Measurements from ENCODE around the gene LAYN. TPM values are rescaled to one million over a fixed set of nuclear protein-coding genes. Genes with fewer than 3 reads are reported as not detected.

LAYN gene
- total and polyA plus RNA-seq, 9 of the 15 experiments (the other 6 are each of a cell fraction or from before 2014, with no cell fraction given), result not detected

DNA sequence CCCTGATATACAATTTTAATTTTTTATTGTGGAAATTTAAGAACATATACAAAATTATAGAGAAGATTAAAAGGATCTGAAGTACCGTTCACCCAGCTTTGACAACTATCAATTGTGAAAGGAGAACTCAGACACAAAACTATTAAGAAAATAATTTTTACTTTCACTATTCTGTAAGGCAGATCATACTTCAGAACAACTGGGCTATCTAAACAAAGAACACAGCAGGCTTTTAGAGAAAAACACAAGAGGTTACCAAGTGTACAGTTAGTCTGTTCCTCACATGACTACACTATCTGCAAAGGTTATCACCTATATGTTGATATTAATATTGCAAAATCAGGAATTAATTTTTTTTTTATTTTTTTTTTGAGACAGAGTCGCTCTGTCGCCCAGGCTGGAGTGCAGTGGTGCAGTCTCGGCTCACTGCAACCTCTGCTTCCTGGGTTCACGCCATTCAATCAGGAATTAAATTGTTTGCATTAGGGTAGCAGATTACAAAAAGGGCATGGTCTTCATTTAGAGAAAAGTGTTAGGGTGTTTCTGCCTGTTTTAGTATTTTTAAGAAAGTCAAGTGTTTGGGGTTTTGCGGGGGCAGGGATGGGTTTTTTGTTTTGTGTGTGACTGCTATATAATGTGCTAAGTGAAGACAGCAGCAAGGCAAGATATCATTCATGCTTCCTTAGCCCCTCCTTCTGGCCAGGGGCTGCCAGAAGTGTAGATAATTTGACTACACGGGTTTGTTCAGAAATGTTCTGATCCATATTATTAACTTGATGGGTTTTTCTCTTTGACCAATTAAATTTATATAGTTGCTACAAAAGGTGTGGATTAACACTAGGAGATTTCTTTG, 34.1 kb downstream of the LAYN start (continued):
- TF ChIP-seq, protein P1, sequence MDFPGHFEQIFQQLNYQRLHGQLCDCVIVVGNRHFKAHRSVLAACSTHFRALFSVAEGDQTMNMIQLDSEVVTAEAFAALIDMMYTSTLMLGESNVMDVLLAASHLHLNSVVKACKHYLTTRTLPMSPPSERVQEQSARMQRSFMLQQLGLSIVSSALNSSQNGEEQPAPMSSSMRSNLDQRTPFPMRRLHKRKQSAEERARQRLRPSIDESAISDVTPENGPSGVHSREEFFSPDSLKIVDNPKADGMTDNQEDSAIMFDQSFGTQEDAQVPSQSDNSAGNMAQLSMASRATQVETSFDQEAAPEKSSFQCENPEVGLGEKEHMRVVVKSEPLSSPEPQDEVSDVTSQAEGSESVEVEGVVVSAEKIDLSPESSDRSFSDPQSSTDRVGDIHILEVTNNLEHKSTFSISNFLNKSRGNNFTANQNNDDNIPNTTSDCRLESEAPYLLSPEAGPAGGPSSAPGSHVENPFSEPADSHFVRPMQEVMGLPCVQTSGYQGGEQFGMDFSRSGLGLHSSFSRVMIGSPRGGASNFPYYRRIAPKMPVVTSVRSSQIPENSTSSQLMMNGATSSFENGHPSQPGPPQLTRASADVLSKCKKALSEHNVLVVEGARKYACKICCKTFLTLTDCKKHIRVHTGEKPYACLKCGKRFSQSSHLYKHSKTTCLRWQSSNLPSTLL (IDR thresholded peaks at IDR 0.05), result no peak
- TF ChIP-seq MEIS2 (IDR thresholded peaks at IDR 0.05; ENCODE audit: partially characterized antibody), result peak; percentile 11

DNA sequence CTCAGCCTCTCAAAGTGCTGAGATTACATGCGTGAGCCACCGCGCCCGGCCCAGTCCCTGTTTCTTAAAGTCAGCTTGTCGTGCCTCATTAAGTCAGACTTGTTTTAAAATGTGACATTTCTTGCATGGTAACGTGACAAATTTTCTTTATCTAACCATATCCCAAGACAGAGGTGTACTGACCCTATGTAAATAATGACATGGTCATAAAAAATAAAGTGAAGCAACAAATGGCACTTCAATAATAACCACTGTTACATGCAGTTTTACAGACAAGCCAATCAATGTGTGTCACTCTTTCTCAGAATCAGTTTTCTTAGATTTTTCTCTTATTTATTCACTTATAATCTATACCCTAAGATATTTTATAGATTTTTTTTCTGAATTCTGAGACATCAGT, 35.2 kb downstream of the LAYN start:
- Histone ChIP-seq H3K4me2 (ENCODE audit: insufficient read depth, low read length) (no peak overlapping the region), H3K4me1 (replicated peaks in 1 of 2; ENCODE audit: control insufficient read depth in 2 of 2, insufficient read depth in 2 of 2, low read length in 2 of 2) (peaks cover 0 to 5% of the 10 kb centered on the region in 2 experiments; a peak in 1 of 5 replicates), H3K36me3 (ENCODE audit: control insufficient read depth, insufficient read depth, low read length) (no peaks in the 10 kb centered on the region), H3K9me1 (ENCODE audit: control insufficient read depth, insufficient read depth, low read length) (no peaks in the 10 kb centered on the region), H3K27ac (ENCODE audit: extremely low read depth, low read depth, low read length) (no peak overlapping the region), H2AFZ (ENCODE audit: low read depth, low read length) (no peak overlapping the region), H3K27me3 (ENCODE audit: control insufficient read depth in 2 of 2, insufficient read depth in 2 of 2, low read length in 2 of 2) (peaks cover 3 to 7% of the 10 kb centered on the region in 2 experiments; a peak in 3 of 5 replicates), H3K9me3 (replicated peaks; ENCODE audit: control insufficient read depth, insufficient read depth, low read depth, low read length) (no peaks in the 10 kb centered on the region), H3K9ac (ENCODE audit: insufficient read depth in 1 of 2, low read depth in 2 of 2, low read length in 2 of 2) (no peak overlapping the region), H3K79me2 (ENCODE audit: control insufficient read depth, insufficient read depth, low read length) (no peaks in the 10 kb centered on the region), H3K4me3 (no peak overlapping the region), H4K20me1 (replicated peaks; ENCODE audit: control insufficient read depth, insufficient read depth, low read length) (no peaks in the 10 kb centered on the region)
- in situ Hi-C loops (cut with MboI) (no loop called here), intact Hi-C loops (cut with micrococcal nuclease) (loop anchor here (2.0 kb wide), 1 partner anchor 121 kb away; no protein-coding TSS in a partner anchor)
- BruUV-seq (replicated peaks), result no TSS peak
- ATAC-seq, result no peak
- DNase-seq (ENCODE audit: extremely low read depth in 1 of 4, low spot score in 3 of 4), result no peak
- WGBS (ENCODE audit: insufficient coverage, low coverage, missing lambda C conversion rate), result 39% methylated on average over 6 of the region's 6 CpGs
- TF ChIP-seq IRF2 (CRISPR knock-in tag; IDR thresholded peaks at IDR 0.05) (no peak), RCOR1 (IDR thresholded peaks at IDR 0.05; ENCODE audit: borderline replicate concordance in 1 of 2, low read depth in 2 of 2, low read length in 2 of 2) (no peak)
- TF ChIP-seq, protein P2, sequence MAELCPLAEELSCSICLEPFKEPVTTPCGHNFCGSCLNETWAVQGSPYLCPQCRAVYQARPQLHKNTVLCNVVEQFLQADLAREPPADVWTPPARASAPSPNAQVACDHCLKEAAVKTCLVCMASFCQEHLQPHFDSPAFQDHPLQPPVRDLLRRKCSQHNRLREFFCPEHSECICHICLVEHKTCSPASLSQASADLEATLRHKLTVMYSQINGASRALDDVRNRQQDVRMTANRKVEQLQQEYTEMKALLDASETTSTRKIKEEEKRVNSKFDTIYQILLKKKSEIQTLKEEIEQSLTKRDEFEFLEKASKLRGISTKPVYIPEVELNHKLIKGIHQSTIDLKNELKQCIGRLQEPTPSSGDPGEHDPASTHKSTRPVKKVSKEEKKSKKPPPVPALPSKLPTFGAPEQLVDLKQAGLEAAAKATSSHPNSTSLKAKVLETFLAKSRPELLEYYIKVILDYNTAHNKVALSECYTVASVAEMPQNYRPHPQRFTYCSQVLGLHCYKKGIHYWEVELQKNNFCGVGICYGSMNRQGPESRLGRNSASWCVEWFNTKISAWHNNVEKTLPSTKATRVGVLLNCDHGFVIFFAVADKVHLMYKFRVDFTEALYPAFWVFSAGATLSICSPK (IDR thresholded peaks at IDR 0.05; ENCODE audit: borderline replicate concordance), result no peak
- TF ChIP-seq, protein P3, sequence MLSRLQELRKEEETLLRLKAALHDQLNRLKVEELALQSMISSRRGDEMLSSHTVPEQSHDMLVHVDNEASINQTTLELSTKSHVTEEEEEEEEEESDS (CRISPR knock-in tag; IDR thresholded peaks at IDR 0.05), result no peak
- POLR2A ChIA-PET, result no interaction called here
- FAIRE-seq, result no peak
- CTCF ChIA-PET (ENCODE audit: low intra/inter-chr PET ratio), result no interaction called here

Data from K562 (cell line).